ENCODE results near the gene RFX8.

The RFX8 gene

DNA sequence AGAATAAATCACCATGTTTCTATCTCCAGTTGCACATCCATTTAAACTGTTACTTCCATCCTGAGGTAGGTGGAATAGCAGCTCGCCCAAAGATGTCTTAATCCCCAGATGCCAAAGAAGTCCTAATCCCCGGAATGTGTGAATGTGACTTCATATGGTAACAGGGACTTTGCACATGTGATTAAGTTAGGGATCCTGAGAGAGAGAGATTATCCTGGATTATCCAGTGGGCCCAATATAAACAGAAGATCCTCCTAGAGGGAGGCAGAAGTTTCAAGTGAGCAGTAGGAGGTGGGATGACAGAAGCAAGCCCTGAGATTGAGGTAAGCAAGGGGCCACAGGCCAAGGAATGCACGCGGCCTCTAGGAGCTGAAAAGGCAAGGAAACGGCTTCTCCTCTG, 107.4 kb downstream of the RFX8 start:
- no peak overlapping the region for H3K4me3 ChIP-seq (ENCODE audit: low read length)
- no peaks in the 10 kb centered on the region for H3K27me3 ChIP-seq (ENCODE audit: control insufficient read depth, insufficient read depth, low read length)
- no CpG with 5 or more reads among the region's 5 CpGs for WGBS (ENCODE audit: insufficient coverage, insufficient read length)
- DNase-seq (ENCODE audit: low read depth, low spot score) = no peak
- H3K27ac ChIP-seq (ENCODE audit: low read length) = no peak overlapping the region
- H3K36me3 ChIP-seq (ENCODE audit: control insufficient read depth, insufficient read depth, low read length) = no peaks in the 10 kb centered on the region
- no peaks in the 10 kb centered on the region for H3K9me3 ChIP-seq (ENCODE audit: control insufficient read depth, insufficient read depth, low read length)
- 0 out of 2 replicates have a peak, but pooled peaks cover 1% of the 10 kb centered on the region for H3K4me1 ChIP-seq (ENCODE audit: control insufficient read depth, insufficient read depth, low read length)

GRCh38 chr2:101364878-101365277, 110.0 kb downstream of the RFX8 start:
- DNase-seq (ENCODE audit: low read depth, low spot score) = no peak
- no peaks in the 10 kb centered on the region for H3K9me3 ChIP-seq (ENCODE audit: control insufficient read depth, insufficient read depth, low read length)
- no CpG with 5 or more reads among the region's 7 CpGs for WGBS (ENCODE audit: insufficient coverage, insufficient read length)
- no peak overlapping the region for H3K27ac ChIP-seq (ENCODE audit: low read length)
- H3K4me1 ChIP-seq (ENCODE audit: control insufficient read depth, insufficient read depth, low read length) = no peaks in the 10 kb centered on the region
- no peaks in the 10 kb centered on the region for H3K27me3 ChIP-seq (ENCODE audit: control insufficient read depth, insufficient read depth, low read length)
- H3K4me3 ChIP-seq (ENCODE audit: low read length) = no peak overlapping the region
- no peaks in the 10 kb centered on the region for H3K36me3 ChIP-seq (ENCODE audit: control insufficient read depth, insufficient read depth, low read length)

GRCh38 chr2:101362777-101363176, 112.1 kb downstream of the RFX8 start:
- Histone ChIP-seq H3K4me3 (ENCODE audit: low read length) (no peak overlapping the region), H3K4me1 (ENCODE audit: control insufficient read depth, insufficient read depth, low read length) (no peaks in the 10 kb centered on the region), H3K9me3 (ENCODE audit: control insufficient read depth, insufficient read depth, low read length) (no peaks in the 10 kb centered on the region), H3K27me3 (ENCODE audit: control insufficient read depth, insufficient read depth, low read length) (no peaks in the 10 kb centered on the region), H3K36me3 (ENCODE audit: control insufficient read depth, insufficient read depth, low read length) (no peaks in the 10 kb centered on the region), H3K27ac (ENCODE audit: low read length) (no peak overlapping the region)
- WGBS (ENCODE audit: insufficient coverage, insufficient read length) = no CpG with 5 or more reads among the region's 4 CpGs
- no peak for DNase-seq (ENCODE audit: low read depth, low spot score)

- H3K4me1 ChIP-seq (ENCODE audit: control insufficient read depth, insufficient read depth, low read length) = no peaks in the 10 kb centered on the region
- no peak for DNase-seq (ENCODE audit: low read depth, low spot score)
- no peaks in the 10 kb centered on the region for H3K36me3 ChIP-seq (ENCODE audit: control insufficient read depth, insufficient read depth, low read length)
- H3K27ac ChIP-seq (ENCODE audit: low read length) = no peak overlapping the region
- no CpG with 5 or more reads among the region's 3 CpGs for WGBS (ENCODE audit: insufficient coverage, insufficient read length)
- H3K9me3 ChIP-seq (ENCODE audit: control insufficient read depth, insufficient read depth, low read length) = no peaks in the 10 kb centered on the region
- H3K27me3 ChIP-seq (ENCODE audit: control insufficient read depth, insufficient read depth, low read length) = no peaks in the 10 kb centered on the region
- H3K4me3 ChIP-seq (ENCODE audit: low read length) = no peak overlapping the region
These were observed 112.6 kb downstream of the RFX8 start for GRCh38 chr2:101362316-101362715.

GRCh38 chr2:101361522-101361921, 113.4 kb downstream of the RFX8 start:
- no peak overlapping the region for H3K27ac ChIP-seq (ENCODE audit: low read length)
- H3K4me3 ChIP-seq (ENCODE audit: low read length) = no peak overlapping the region
- H3K9me3 ChIP-seq (ENCODE audit: control insufficient read depth, insufficient read depth, low read length) = no peaks in the 10 kb centered on the region
- H3K4me1 ChIP-seq (ENCODE audit: control insufficient read depth, insufficient read depth, low read length) = no peaks in the 10 kb centered on the region
- no CpG with 5 or more reads among the region's 2 CpGs for WGBS (ENCODE audit: insufficient coverage, insufficient read length)
- no peaks in the 10 kb centered on the region for H3K36me3 ChIP-seq (ENCODE audit: control insufficient read depth, insufficient read depth, low read length)
- H3K27me3 ChIP-seq (ENCODE audit: control insufficient read depth, insufficient read depth, low read length) = no peaks in the 10 kb centered on the region
- no peak for DNase-seq (ENCODE audit: low read depth, low spot score)

DNA sequence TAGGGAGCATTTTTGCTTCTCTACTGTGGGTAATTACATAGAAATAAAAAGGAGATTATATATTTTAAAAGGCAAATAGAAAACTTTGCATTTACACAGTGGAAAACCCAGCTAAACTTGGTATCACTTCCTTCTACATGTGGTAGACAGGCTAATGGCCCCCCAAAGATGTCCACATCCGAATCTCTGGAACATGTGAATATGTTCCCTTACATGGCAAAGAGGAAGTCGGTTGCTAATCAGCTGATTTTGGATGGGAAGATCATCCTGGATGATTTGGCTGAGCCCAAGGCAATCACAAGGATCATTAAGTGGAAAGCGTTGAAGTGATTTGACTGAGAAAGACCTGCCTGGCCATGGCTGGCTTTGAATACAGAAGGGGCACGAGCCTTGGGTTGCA, 113.8 kb downstream of the RFX8 start:
- Histone ChIP-seq H3K4me3 (ENCODE audit: low read length) (no peak overlapping the region), H3K27ac (ENCODE audit: low read length) (no peak overlapping the region), H3K36me3 (ENCODE audit: control insufficient read depth, insufficient read depth, low read length) (no peaks in the 10 kb centered on the region), H3K27me3 (ENCODE audit: control insufficient read depth, insufficient read depth, low read length) (no peaks in the 10 kb centered on the region), H3K4me1 (ENCODE audit: control insufficient read depth, insufficient read depth, low read length) (no peaks in the 10 kb centered on the region), H3K9me3 (ENCODE audit: control insufficient read depth, insufficient read depth, low read length) (no peaks in the 10 kb centered on the region)
- no peak for DNase-seq (ENCODE audit: low read depth, low spot score)
- WGBS (ENCODE audit: insufficient coverage, insufficient read length) = no CpG with 5 or more reads among the region's 4 CpGs

DNA sequence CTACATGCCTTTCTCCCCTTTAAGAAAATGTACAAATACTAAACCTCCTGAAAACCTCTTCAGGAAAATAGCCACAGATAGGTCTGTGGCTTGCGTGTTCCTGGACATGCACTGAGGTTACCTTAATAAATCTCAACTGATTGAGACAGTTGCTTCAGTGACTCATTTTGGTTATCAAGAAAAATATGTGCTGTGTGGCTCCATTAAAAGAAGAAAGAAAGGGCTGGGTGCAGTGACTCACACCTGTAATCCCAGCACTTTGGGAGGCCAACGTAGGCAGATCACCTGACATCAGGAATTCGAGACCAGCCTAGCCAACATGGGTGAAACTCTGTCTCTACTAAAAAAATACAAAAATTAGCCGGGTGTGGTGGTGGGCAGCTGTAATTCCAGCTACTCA, 114.7 kb downstream of the RFX8 start:
- WGBS (ENCODE audit: insufficient coverage, insufficient read length) = no CpG with 5 or more reads among the region's 4 CpGs
- H3K27ac ChIP-seq (ENCODE audit: low read length) = no peak overlapping the region

GRCh38 chr2:101359410-101359954, 115.4 kb downstream of the RFX8 start:
- Histone ChIP-seq H3K36me3 (ENCODE audit: control insufficient read depth, insufficient read depth, low read length) (no peaks in the 10 kb centered on the region), H3K27ac (ENCODE audit: low read length) (no peak overlapping the region)
- no CpG with 5 or more reads among the region's 7 CpGs for WGBS (ENCODE audit: insufficient coverage, insufficient read length)

More for the DNA sequence above, 114.7 kb downstream of the RFX8 start:
- Histone ChIP-seq H3K27me3 (ENCODE audit: control insufficient read depth, insufficient read depth, low read length) (no peaks in the 10 kb centered on the region), H3K4me3 (ENCODE audit: low read length) (no peak overlapping the region), H3K4me1 (ENCODE audit: control insufficient read depth, insufficient read depth, low read length) (no peaks in the 10 kb centered on the region), H3K9me3 (ENCODE audit: control insufficient read depth, insufficient read depth, low read length) (no peaks in the 10 kb centered on the region), H3K36me3 (ENCODE audit: control insufficient read depth, insufficient read depth, low read length) (no peaks in the 10 kb centered on the region)
- no peak for DNase-seq (ENCODE audit: low read depth, low spot score)

GRCh38 chr2:101357376-101357775, 117.5 kb downstream of the RFX8 start:
- no peak overlapping the region for H3K27ac ChIP-seq (ENCODE audit: low read length)
- H3K27me3 ChIP-seq (ENCODE audit: control insufficient read depth, insufficient read depth, low read length) = no peaks in the 10 kb centered on the region
- no peaks in the 10 kb centered on the region for H3K9me3 ChIP-seq (ENCODE audit: control insufficient read depth, insufficient read depth, low read length)
- H3K36me3 ChIP-seq (ENCODE audit: control insufficient read depth, insufficient read depth, low read length) = no peaks in the 10 kb centered on the region
- no peak overlapping the region for H3K4me3 ChIP-seq (ENCODE audit: low read length)
- DNase-seq (ENCODE audit: low read depth, low spot score) = no peak
- H3K4me1 ChIP-seq (ENCODE audit: control insufficient read depth, insufficient read depth, low read length) = no peaks in the 10 kb centered on the region

More at GRCh38 chr2:101359410-101359954, 115.4 kb downstream of the RFX8 start:
- no peaks in the 10 kb centered on the region for H3K27me3 ChIP-seq (ENCODE audit: control insufficient read depth, insufficient read depth, low read length)
- no peak overlapping the region for H3K4me3 ChIP-seq (ENCODE audit: low read length)
- no peaks in the 10 kb centered on the region for H3K9me3 ChIP-seq (ENCODE audit: control insufficient read depth, insufficient read depth, low read length)
- no peaks in the 10 kb centered on the region for H3K4me1 ChIP-seq (ENCODE audit: control insufficient read depth, insufficient read depth, low read length)
- DNase-seq (ENCODE audit: low read depth, low spot score) = no peak

- no peak overlapping the region for H3K27ac ChIP-seq (ENCODE audit: low read length)
- H3K36me3 ChIP-seq (ENCODE audit: control insufficient read depth, insufficient read depth, low read length) = no peaks in the 10 kb centered on the region
- H3K27me3 ChIP-seq (ENCODE audit: control insufficient read depth, insufficient read depth, low read length) = no peaks in the 10 kb centered on the region
- no peaks in the 10 kb centered on the region for H3K9me3 ChIP-seq (ENCODE audit: control insufficient read depth, insufficient read depth, low read length)
- WGBS (ENCODE audit: insufficient coverage, insufficient read length) = no CpG with 5 or more reads among the region's 2 CpGs
- H3K4me3 ChIP-seq (ENCODE audit: low read length) = no peak overlapping the region
- no peak for DNase-seq (ENCODE audit: low read depth, low spot score)
- H3K4me1 ChIP-seq (ENCODE audit: control insufficient read depth, insufficient read depth, low read length) = no peaks in the 10 kb centered on the region
These were observed 118.4 kb downstream of the RFX8 start for GRCh38 chr2:101356521-101356920.

DNA sequence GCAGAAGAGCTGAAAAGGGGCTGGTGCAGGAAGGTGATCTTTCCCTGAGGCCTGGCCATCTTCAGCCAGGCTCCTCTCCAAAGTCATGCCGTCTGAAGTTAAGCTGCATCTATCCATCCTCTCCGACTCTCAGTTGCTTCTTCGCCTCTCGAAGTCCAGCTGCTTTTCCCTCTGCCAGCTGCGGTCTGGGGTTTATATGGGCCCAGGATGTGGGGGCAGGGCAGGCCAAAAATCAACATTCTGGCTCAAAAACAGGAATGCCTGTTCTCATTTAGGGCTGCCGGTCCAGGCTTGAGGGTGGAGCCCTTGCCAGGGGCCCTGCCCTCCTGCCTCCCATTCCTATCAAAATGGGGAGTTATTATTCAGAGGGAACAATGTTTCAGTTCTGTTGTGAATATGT, 118.9 kb downstream of the RFX8 start:
- no peaks in the 10 kb centered on the region for H3K4me1 ChIP-seq (ENCODE audit: control insufficient read depth, insufficient read depth, low read length)
- no peaks in the 10 kb centered on the region for H3K27me3 ChIP-seq (ENCODE audit: control insufficient read depth, insufficient read depth, low read length)
- no CpG with 5 or more reads among the region's 6 CpGs for WGBS (ENCODE audit: insufficient coverage, insufficient read length)

More for the DNA sequence above, 118.9 kb downstream of the RFX8 start:
- DNase-seq (ENCODE audit: low read depth, low spot score) = no peak
- H3K4me3 ChIP-seq (ENCODE audit: low read length) = no peak overlapping the region
- H3K9me3 ChIP-seq (ENCODE audit: control insufficient read depth, insufficient read depth, low read length) = no peaks in the 10 kb centered on the region
- no peak overlapping the region for H3K27ac ChIP-seq (ENCODE audit: low read length)
- H3K36me3 ChIP-seq (ENCODE audit: control insufficient read depth, insufficient read depth, low read length) = no peaks in the 10 kb centered on the region

Data from iPS DF 6.9 (cell line).